K562 (cell line): ENCODE results near the gene ARHGEF1. TPM values are rescaled to one million over a fixed set of nuclear protein-coding genes. Genes with fewer than 3 reads are reported as not detected.
A peak's percentile ranks its signal among the peaks of the same experiment; 100 is the strongest.

Experiments
- ARID2 ChIP-seq: fragments of 450-650 bp; IDR thresholded peaks from 2 replicates; pipeline ENCODE4 v1.6.1; 2017; ENCODE audit warnings: antibody characterized with exemption, mild to moderate bottlenecking
- ARNT ChIP-seq, 2 experiments: fragments of 450-650 bp; IDR thresholded peaks; 2 replicates each; pipeline ENCODE4 v1.6.1; 2016; ENCODE audit warnings: mild to moderate bottlenecking in 1 of 2
- CBX1 ChIP-seq: sonication (generic); IDR thresholded peaks from 2 replicates; pipeline ENCODE4 v1.6.1; 2016; ENCODE audit warnings: antibody characterized with exemption, low read depth, mild to moderate bottlenecking
- ILK ChIP-seq: fragments of 450-650 bp; IDR thresholded peaks from 2 replicates; pipeline ENCODE4 v1.6.1; 2016; ENCODE audit warnings: missing genetic modification characterization, low read depth, mild to moderate bottlenecking, missing compliant biosample characterization, moderate library complexity, borderline replicate concordance
- JUNB ChIP-seq: fragments of 450-650 bp; formaldehyde crosslinking; conservative IDR thresholded peaks from 2 replicates; pipeline ENCODE4 v1.4.0; 2020; ENCODE audit warnings: mild to moderate bottlenecking
- MAFK ChIP-seq: IDR thresholded peaks from 2 replicates; pipeline ENCODE4 v1.6.1; 2011; ENCODE audit warnings: low read length, improper control_type of control experiment
- MCM2 ChIP-seq: fragments of 450-650 bp; IDR thresholded peaks from 2 replicates; pipeline ENCODE4 v1.6.1; 2017; ENCODE audit warnings: low read depth, mild to moderate bottlenecking
- NFYB ChIP-seq: IDR thresholded peaks from 2 replicates; pipeline ENCODE4 v1.6.1; 2011; ENCODE audit warnings: mild to moderate bottlenecking, moderate library complexity; ENCODE audit not compliant: insufficient read length; ENCODE audit errors: extremely low read depth
- NR0B1 ChIP-seq: fragments of 450-650 bp; IDR thresholded peaks from one replicate; pipeline ENCODE4 v1.6.1; 2018; ENCODE audit warnings: mild to moderate bottlenecking, moderate library complexity; ENCODE audit not compliant: partially characterized antibody
- RNF2 ChIP-seq: sonication (generic); IDR thresholded peaks from 2 replicates; pipeline ENCODE4 v1.6.1; 2016
- RUNX1 ChIP-seq: sonication (generic); IDR thresholded peaks from 2 replicates; pipeline ENCODE4 v1.6.1; 2016; ENCODE audit warnings: antibody characterized with exemption, low read depth
- XRCC4 ChIP-seq: IDR thresholded peaks from one replicate; pipeline ENCODE4 v1.6.1; 2011; ENCODE audit not compliant: insufficient read depth, insufficient read length; ENCODE audit errors: extremely low read depth
- ZFPM2 ChIP-seq: fragments of 250-450 bp; sonication (Bioruptor Pico); IDR thresholded peaks from 2 replicates; pipeline ENCODE4 v1.5.1; 2022; ENCODE audit warnings: mild to moderate bottlenecking
- ZNF140 ChIP-seq: fragments of 250-450 bp; sonication (Bioruptor Pico); IDR thresholded peaks from 2 replicates; pipeline ENCODE4 v1.8.0; 2021; ENCODE audit warnings: moderate library complexity, mild to moderate bottlenecking, inconsistent platforms
- ZNF354B ChIP-seq: fragments of 250-450 bp; sonication (Bioruptor Pico); IDR thresholded peaks from 2 replicates; pipeline ENCODE4 v1.4.0; 2020
- ZNF444 ChIP-seq: fragments of 250-450 bp; sonication (Bioruptor Pico); IDR thresholded peaks from 2 replicates; pipeline ENCODE4 v1.4.0; 2020; ENCODE audit warnings: mild to moderate bottlenecking, moderate library complexity
- ZNF589 ChIP-seq: fragments of 200-800 bp; sonication (Bioruptor generic); IDR thresholded peaks from 2 replicates; pipeline ENCODE4 v1.6.1; 2016; ENCODE audit warnings: low read depth, missing genetic modification characterization, missing compliant biosample characterization
- polyA plus RNA-seq, 8 experiments: library from polyadenylated mRNA; depleted of rRNA in 4 of 8; stranded (reverse) in 5 of 8; unstranded in 3 of 8; fragments of >200 nt; fragmentation: Nextera tagmentation in 2 of 8; fragmentation: Illumina TruSeq in 1 of 8; extraction: Ambion mirVana in 2 of 8; extraction: Trizol in 1 of 8; gene quantifications; 2 replicates each; pipeline versions ENCODE4 v1.2.1 to v1.2.3, GENCODE V29; 2011 to 2014; ENCODE audit warnings: inconsistent platforms in 1 of 8, missing spikeins in 1 of 8
- total RNA-seq, 7 experiments: library from RNA; depleted of rRNA in 6 of 7; stranded (reverse); fragments of >200 nt in 6 of 7; fragmentation: Illumina TruSeq in 2 of 7; extraction: Trizol in 2 of 7; gene quantifications; 2 replicates each; pipeline versions ENCODE4 v1.2.1 to v1.2.3, GENCODE V29; 2011 to 2021; ENCODE audit warnings: low replicate concordance in 1 of 7
- TF ChIP-seq, protein P1 (sequence below): fragments of 450-650 bp; IDR thresholded peaks from 2 replicates; pipeline ENCODE4 v1.6.1; 2017; ENCODE audit warnings: antibody characterized with exemption
- TF ChIP-seq, protein P2 (sequence below): sonication (generic); formaldehyde crosslinking; IDR thresholded peaks from 2 replicates; pipeline ENCODE4 v1.8.1; 2022; ENCODE audit warnings: missing genetic modification reagents
- TF ChIP-seq, protein P3 (sequence below): fragments of 250-450 bp; sonication (Bioruptor Pico); IDR thresholded peaks from 2 replicates; pipeline ENCODE4 v1.8.0; 2021; ENCODE audit warnings: moderate library complexity, mild to moderate bottlenecking, inconsistent platforms

ARHGEF1 gene
- total and polyA plus RNA-seq, 9 of the 15 experiments (the other 6 are each of a cell fraction or from before 2014, with no cell fraction given) = 1.9 to 149 (median 29.8) TPM

GRCh38 chr19:41928754-41929535, 46.0 kb downstream of the ARHGEF1 start (continued):
- 0 out of 2 replicates have a peak, but pooled peaks have one; percentile 44 for TF ChIP-seq ZFPM2
- no peak for TF ChIP-seq MCM2
- peak; percentile 79; the same call in 1 of the 2 replicates for TF ChIP-seq CBX1
- no peak for TF ChIP-seq RUNX1
- TF ChIP-seq NR0B1 = no peak
- TF ChIP-seq RNF2 = no peak
- TF ChIP-seq, protein P1, sequence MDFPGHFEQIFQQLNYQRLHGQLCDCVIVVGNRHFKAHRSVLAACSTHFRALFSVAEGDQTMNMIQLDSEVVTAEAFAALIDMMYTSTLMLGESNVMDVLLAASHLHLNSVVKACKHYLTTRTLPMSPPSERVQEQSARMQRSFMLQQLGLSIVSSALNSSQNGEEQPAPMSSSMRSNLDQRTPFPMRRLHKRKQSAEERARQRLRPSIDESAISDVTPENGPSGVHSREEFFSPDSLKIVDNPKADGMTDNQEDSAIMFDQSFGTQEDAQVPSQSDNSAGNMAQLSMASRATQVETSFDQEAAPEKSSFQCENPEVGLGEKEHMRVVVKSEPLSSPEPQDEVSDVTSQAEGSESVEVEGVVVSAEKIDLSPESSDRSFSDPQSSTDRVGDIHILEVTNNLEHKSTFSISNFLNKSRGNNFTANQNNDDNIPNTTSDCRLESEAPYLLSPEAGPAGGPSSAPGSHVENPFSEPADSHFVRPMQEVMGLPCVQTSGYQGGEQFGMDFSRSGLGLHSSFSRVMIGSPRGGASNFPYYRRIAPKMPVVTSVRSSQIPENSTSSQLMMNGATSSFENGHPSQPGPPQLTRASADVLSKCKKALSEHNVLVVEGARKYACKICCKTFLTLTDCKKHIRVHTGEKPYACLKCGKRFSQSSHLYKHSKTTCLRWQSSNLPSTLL = no peak
- peak; percentile 87 for TF ChIP-seq ARID2
- TF ChIP-seq, protein P2, sequence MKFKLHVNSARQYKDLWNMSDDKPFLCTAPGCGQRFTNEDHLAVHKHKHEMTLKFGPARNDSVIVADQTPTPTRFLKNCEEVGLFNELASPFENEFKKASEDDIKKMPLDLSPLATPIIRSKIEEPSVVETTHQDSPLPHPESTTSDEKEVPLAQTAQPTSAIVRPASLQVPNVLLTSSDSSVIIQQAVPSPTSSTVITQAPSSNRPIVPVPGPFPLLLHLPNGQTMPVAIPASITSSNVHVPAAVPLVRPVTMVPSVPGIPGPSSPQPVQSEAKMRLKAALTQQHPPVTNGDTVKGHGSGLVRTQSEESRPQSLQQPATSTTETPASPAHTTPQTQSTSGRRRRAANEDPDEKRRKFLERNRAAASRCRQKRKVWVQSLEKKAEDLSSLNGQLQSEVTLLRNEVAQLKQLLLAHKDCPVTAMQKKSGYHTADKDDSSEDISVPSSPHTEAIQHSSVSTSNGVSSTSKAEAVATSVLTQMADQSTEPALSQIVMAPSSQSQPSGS (CRISPR knock-in tag) = no peak
- TF ChIP-seq ZNF354B (CRISPR knock-in tag) = no peak
- no peak for TF ChIP-seq XRCC4
- no peak for TF ChIP-seq ZNF444 (CRISPR knock-in tag)
- no peak for TF ChIP-seq JUNB (CRISPR knock-in tag)
- TF ChIP-seq NFYB = no peak
- no peak for TF ChIP-seq ZNF589 (CRISPR knock-in tag)
- 0 out of 2 replicates have a peak, but pooled peaks have one; percentile 5 for TF ChIP-seq MAFK
- TF ChIP-seq, protein P3, sequence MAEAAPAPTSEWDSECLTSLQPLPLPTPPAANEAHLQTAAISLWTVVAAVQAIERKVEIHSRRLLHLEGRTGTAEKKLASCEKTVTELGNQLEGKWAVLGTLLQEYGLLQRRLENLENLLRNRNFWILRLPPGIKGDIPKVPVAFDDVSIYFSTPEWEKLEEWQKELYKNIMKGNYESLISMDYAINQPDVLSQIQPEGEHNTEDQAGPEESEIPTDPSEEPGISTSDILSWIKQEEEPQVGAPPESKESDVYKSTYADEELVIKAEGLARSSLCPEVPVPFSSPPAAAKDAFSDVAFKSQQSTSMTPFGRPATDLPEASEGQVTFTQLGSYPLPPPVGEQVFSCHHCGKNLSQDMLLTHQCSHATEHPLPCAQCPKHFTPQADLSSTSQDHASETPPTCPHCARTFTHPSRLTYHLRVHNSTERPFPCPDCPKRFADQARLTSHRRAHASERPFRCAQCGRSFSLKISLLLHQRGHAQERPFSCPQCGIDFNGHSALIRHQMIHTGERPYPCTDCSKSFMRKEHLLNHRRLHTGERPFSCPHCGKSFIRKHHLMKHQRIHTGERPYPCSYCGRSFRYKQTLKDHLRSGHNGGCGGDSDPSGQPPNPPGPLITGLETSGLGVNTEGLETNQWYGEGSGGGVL (CRISPR knock-in tag) = no peak
- no peak for TF ChIP-seq ILK (tag)
- peak in 1 of 2 experiments; percentile 63; a peak in 2 of 4 replicates for TF ChIP-seq ARNT (IDR thresholded peaks at IDR 0.05)
- TF ChIP-seq ZNF140 (CRISPR knock-in tag) = no peak
